DND-41 (cell line): ENCODE data around the gene LAPTM5.

ENCODE experiments used
- ATAC-seq: fragments of 200-7000 bp; cut with Tn5 transposase; 3 replicates; pipeline ENCODE4 v1.9.1; 2021; ENCODE audit warnings: low read depth; ENCODE audit not compliant: insufficient read depth
- DNase-seq: peaks from one replicate; pipeline ENCODE4 v3.0.0-alpha.2; 2020
- H2AFZ ChIP-seq: 2 replicates; pipeline ENCODE4 v1.6.0; 2012; ENCODE audit warnings: low read depth, low read length
- H3K27ac ChIP-seq: 2 replicates; pipeline ENCODE4 v1.5.1; 2012; ENCODE audit warnings: low read length, inconsistent platforms
- H3K27me3 ChIP-seq: fragments of 200-600 bp; sonication (generic); 2 replicates; pipeline ENCODE4 v1.6.0; 2012; ENCODE audit warnings: low read length, mild to moderate bottlenecking, inconsistent platforms; ENCODE audit not compliant: insufficient read depth, poor library complexity
- H3K36me3 ChIP-seq: 2 replicates; pipeline ENCODE4 v1.5.1; 2012; ENCODE audit warnings: low read length, inconsistent platforms; ENCODE audit not compliant: insufficient read depth
- H3K4me1 ChIP-seq: 2 replicates; pipeline ENCODE4 v1.5.1; 2012; ENCODE audit warnings: mild to moderate bottlenecking, low read length; ENCODE audit not compliant: insufficient read depth
- H3K4me2 ChIP-seq: 2 replicates; pipeline ENCODE4 v1.6.0; 2012; ENCODE audit warnings: mild to moderate bottlenecking, moderate library complexity, low read length, inconsistent platforms; ENCODE audit not compliant: insufficient read depth
- H3K4me3 ChIP-seq, 2 experiments: fragments of 200-600 bp in 1 of 2; shearing (Covaris generic) in 1 of 2; 2 replicates each; pipeline ENCODE4 v1.5.1; 2012 to 2016; ENCODE audit warnings: inconsistent platforms in 2 of 2, low read length in 2 of 2, mild to moderate bottlenecking in 2 of 2, low read depth in 1 of 2, moderate library complexity in 1 of 2
- H3K79me2 ChIP-seq: 2 replicates; pipeline ENCODE4 v1.6.0; 2012; ENCODE audit warnings: low read length, inconsistent platforms; ENCODE audit not compliant: insufficient read depth
- H3K9ac ChIP-seq: 2 replicates; pipeline ENCODE4 v1.6.0; 2012; ENCODE audit warnings: low read depth, mild to moderate bottlenecking, inconsistent platforms, low read length, moderate library complexity
- H3K9me3 ChIP-seq: 2 replicates; pipeline ENCODE4 v1.5.1; 2012; ENCODE audit warnings: low read length, moderate library complexity, mild to moderate bottlenecking, inconsistent platforms; ENCODE audit not compliant: insufficient read depth, severe bottlenecking
- H4K20me1 ChIP-seq: 2 replicates; pipeline ENCODE4 v1.6.0; 2012; ENCODE audit warnings: low read length; ENCODE audit not compliant: insufficient read depth
- EZH2 ChIP-seq: IDR thresholded peaks from 3 replicates; pipeline ENCODE4 v1.6.1; 2012; ENCODE audit warnings: borderline replicate concordance, low read depth, mild to moderate bottlenecking, moderate library complexity, low read length, inconsistent platforms; ENCODE audit not compliant: severe bottlenecking
- TF ChIP-seq, protein P1 (sequence below): IDR thresholded peaks from 2 replicates; pipeline ENCODE4 v1.5.1; 2012; ENCODE audit warnings: borderline replicate concordance, low read length, moderate library complexity, mild to moderate bottlenecking; ENCODE audit not compliant: poor library complexity, severe bottlenecking; ENCODE audit errors: extremely low read depth

LAPTM5 gene

DNA sequence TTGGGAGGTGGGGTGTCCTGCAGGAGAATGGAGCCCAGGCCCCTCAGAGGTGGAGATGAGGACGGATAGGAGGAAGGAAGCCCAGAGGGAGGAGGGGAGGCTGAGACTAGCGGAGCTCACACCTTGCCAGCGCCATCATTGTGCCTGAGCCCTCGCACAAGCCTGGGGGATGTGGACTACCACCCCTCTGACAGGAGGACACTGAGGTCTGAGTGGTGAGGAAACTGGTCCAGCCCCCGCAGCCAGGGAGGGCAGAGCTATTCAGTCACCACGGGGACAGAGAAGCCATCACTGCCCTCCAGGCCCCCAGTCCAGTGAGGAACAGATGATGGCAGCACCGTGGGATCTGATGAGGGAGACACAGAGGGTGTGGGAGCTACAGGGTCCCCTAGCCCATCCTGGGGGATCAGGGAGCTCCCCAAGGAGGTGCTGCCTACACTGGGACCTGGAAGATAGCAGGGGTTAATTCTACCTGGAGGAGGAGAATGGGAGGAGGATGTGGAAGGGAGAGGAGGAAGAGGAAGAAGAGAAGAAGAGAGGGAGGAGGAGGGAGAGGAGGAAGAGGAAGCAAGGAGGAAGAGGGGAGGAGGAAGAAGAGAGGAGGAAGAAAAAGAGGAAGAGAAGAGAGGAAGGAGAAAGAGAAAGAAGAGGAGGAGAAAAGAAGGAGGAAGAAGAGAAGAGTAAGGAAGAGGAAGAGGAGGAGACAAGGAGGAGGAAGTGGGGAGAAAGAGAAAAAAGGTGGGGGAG lies 65.2 kb downstream of the LAPTM5 start:
- H3K36me3 ChIP-seq: no peaks in the 10 kb centered on the region
- no peak overlapping the region for H3K27ac ChIP-seq
- DNase-seq (no peak), ATAC-seq (no peak)
- H3K4me3 ChIP-seq: no peak overlapping the region
- H3K9ac ChIP-seq: no peak overlapping the region
- peaks cover 18% of the 10 kb centered on the region for H3K27me3 ChIP-seq
- no peaks in the 10 kb centered on the region for H3K4me1 ChIP-seq
- no peaks in the 10 kb centered on the region for H3K9me3 ChIP-seq
- H3K79me2 ChIP-seq: no peaks in the 10 kb centered on the region
- no peaks in the 10 kb centered on the region; the same call in 1 of the 2 replicates for H4K20me1 ChIP-seq
- no peak overlapping the region for H3K4me2 ChIP-seq
- H2AFZ ChIP-seq: no peak overlapping the region
- no peak for TF ChIP-seq EZH2
- TF ChIP-seq, protein P1, sequence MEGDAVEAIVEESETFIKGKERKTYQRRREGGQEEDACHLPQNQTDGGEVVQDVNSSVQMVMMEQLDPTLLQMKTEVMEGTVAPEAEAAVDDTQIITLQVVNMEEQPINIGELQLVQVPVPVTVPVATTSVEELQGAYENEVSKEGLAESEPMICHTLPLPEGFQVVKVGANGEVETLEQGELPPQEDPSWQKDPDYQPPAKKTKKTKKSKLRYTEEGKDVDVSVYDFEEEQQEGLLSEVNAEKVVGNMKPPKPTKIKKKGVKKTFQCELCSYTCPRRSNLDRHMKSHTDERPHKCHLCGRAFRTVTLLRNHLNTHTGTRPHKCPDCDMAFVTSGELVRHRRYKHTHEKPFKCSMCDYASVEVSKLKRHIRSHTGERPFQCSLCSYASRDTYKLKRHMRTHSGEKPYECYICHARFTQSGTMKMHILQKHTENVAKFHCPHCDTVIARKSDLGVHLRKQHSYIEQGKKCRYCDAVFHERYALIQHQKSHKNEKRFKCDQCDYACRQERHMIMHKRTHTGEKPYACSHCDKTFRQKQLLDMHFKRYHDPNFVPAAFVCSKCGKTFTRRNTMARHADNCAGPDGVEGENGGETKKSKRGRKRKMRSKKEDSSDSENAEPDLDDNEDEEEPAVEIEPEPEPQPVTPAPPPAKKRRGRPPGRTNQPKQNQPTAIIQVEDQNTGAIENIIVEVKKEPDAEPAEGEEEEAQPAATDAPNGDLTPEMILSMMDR: no peak

DNA sequence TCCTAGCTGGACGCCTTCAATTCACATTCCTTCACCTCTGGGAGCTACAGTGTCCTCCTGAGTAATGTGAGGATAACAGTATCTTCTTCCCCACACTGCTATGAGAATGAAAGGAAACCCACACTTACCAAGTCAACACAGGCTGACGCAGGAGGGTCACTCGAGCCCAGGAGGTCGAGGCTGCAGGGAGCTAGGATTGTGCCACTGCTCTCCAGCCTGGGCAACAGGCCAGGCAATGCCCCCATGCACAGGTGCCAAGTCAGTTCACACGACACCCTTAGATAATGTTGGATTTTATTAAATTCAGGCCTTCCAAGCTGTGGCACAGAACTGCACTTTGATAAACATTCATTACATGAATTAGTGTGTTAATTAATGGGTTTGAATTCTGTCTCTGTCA lies 66.1 kb downstream of the LAPTM5 start:
- H3K4me3 ChIP-seq: no peak overlapping the region
- H3K4me1 ChIP-seq: no peaks in the 10 kb centered on the region
- H4K20me1 ChIP-seq: no peaks in the 10 kb centered on the region; the same call in 1 of the 2 replicates
- no peak overlapping the region for H2AFZ ChIP-seq
- peaks cover 18% of the 10 kb centered on the region for H3K27me3 ChIP-seq
- ATAC-seq: no peak
- H3K4me2 ChIP-seq: no peak overlapping the region
- no peaks in the 10 kb centered on the region for H3K9me3 ChIP-seq
- H3K36me3 ChIP-seq: no peaks in the 10 kb centered on the region
- no peak overlapping the region for H3K27ac ChIP-seq
- H3K79me2 ChIP-seq: no peaks in the 10 kb centered on the region
- TF ChIP-seq EZH2: no peak
- TF ChIP-seq, protein P1: no peak
- no peak overlapping the region for H3K9ac ChIP-seq
- DNase-seq: no peak

DNA sequence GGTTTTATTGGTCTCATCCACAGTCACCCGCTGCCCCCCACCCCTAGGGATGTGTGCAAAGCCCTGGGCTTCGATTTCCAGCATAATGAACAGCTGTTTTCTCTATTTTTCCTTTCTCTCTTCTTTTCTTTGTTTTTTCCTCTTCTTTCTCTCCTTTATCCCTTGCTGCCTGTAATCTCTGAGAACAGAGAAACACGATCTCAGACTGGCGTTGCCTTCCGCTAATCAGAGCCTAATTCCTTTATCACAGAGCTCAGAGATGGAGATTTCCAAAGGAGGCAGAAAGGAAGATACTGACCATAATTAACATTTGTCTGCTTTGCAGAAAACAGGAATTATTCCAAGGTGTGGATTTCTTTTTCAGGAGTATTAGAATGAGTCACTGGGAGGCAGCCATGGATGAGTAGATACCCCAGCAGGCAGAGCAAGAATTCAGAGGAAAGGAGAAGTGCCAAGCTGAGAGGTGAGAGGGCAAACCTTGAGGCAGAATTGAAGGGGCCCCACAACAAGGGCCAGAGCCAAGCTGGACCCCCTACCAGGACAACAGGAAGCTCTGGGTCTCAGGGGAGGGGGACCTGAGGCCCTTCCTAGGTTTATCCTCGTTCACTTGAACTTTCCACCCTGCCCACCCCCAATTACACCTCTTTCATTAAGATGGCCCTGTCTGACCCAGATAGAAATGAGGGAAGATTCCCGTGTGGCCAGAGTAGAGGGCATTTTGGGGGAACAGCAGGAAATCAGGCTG lies 67.5 kb downstream of the LAPTM5 start:
- TF ChIP-seq, protein P1: no peak
- TF ChIP-seq EZH2: no peak
- Histone ChIP-seq H3K36me3 (no peaks in the 10 kb centered on the region), H3K9me3 (no peaks in the 10 kb centered on the region), H3K4me1 (no peaks in the 10 kb centered on the region), H2AFZ (no peak overlapping the region), H3K79me2 (no peaks in the 10 kb centered on the region), H3K9ac (no peak overlapping the region), H3K4me2 (no peak overlapping the region), H3K27me3 (peaks cover 18% of the 10 kb centered on the region), H3K4me3 (no peak overlapping the region), H4K20me1 (no peaks in the 10 kb centered on the region; the same call in 1 of the 2 replicates), H3K27ac (no peak overlapping the region)
- ATAC-seq (no peak), DNase-seq (no peak)
